Stimulated activated CD4-positive, alpha-beta T cell treated with anti-CD3 and anti-CD28 coated beads, Interleukin-4, amount 100 ng/mL, for 1 hour (primary cell): ENCODE measurements around the gene RPL36.
"Not testable (repeated sequence)": the region's sequence is repeated elsewhere in the genome, so short reads cannot be mapped to it uniquely, and the experiment has no call there.

ENCODE experiments used
- DNase-seq: peaks from one replicate; pipeline ENCODE4 v3.0.0-alpha.2; 2020

Gene RPL36

GRCh38 chr19:5691822-5692722, 2.0 kb downstream of the RPL36 start:
- DNase-seq = no peak

GRCh38 chr19:5692723-5693194, 2.7 kb downstream of the RPL36 start:
- no peak for DNase-seq

- no peak for DNase-seq
Measured at GRCh38 chr19:5693195-5694166, 3.4 kb downstream of the RPL36 start.

GRCh38 chr19:5694167-5694955, 4.3 kb downstream of the RPL36 start:
- DNase-seq = no peak

- no peak for DNase-seq
Measured at GRCh38 chr19:5694956-5695648, 5.0 kb downstream of the RPL36 start.

- no peak for DNase-seq
Measured at GRCh38 chr19:5695649-5696195, 5.6 kb downstream of the RPL36 start.

GRCh38 chr19:5696196-5697021, 6.3 kb downstream of the RPL36 start:
- DNase-seq = no peak

- no peak for DNase-seq
Measured at GRCh38 chr19:5697022-5697889, 7.2 kb downstream of the RPL36 start.

GRCh38 chr19:5697890-5698634, 8.0 kb downstream of the RPL36 start:
- no peak for DNase-seq

- no peak for DNase-seq
Measured at GRCh38 chr19:5698635-5699422, 8.7 kb downstream of the RPL36 start.

GRCh38 chr19:5700455-5701092, 10.5 kb downstream of the RPL36 start:
- no peak for DNase-seq

- not testable (repeated sequence) for DNase-seq
Measured at GRCh38 chr19:5702053-5702410, 11.9 kb downstream of the RPL36 start.

- DNase-seq = no peak
Measured at GRCh38 chr19:5703819-5704818, 14.0 kb downstream of the RPL36 start.

- no peak for DNase-seq
Measured at GRCh38 chr19:5705552-5705951, 15.5 kb downstream of the RPL36 start.

- no peak for DNase-seq
Measured at GRCh38 chr19:5706876-5707573, 16.9 kb downstream of the RPL36 start.
